Stimulated activated CD4-positive, alpha-beta T cell treated with anti-CD3 and anti-CD28 coated beads, Interleukin-2, amount 100 ng/mL, for 48 hours (primary cell): ENCODE data around the gene IGSF3.

Source experiments
- DNase-seq, 2 donors: peaks; one replicate each; pipeline ENCODE4 v3.0.0-alpha.2; 2020

IGSF3 gene

GRCh38 chr1:116553386-116554115 is 114.0 kb downstream of the IGSF3 start:
- no peak for DNase-seq

- no peak for DNase-seq
These were observed 121.1 kb downstream of the IGSF3 start for GRCh38 chr1:116546354-116546977.

- no peak for DNase-seq
These were observed 122.2 kb downstream of the IGSF3 start for GRCh38 chr1:116545359-116545705.

- DNase-seq: no peak
These were observed 122.8 kb downstream of the IGSF3 start for GRCh38 chr1:116544588-116545358.

- no peak for DNase-seq
These were observed 127.4 kb downstream of the IGSF3 start for GRCh38 chr1:116540088-116540487.

- no peak for DNase-seq
These were observed 129.0 kb downstream of the IGSF3 start for GRCh38 chr1:116538544-116538943.

- no peak for DNase-seq
These were observed 129.6 kb downstream of the IGSF3 start for GRCh38 chr1:116537898-116538297.

- no peak for DNase-seq
These were observed 130.3 kb downstream of the IGSF3 start for GRCh38 chr1:116537040-116537831.

GRCh38 chr1:116534014-116534739 is 133.4 kb downstream of the IGSF3 start:
- DNase-seq: no peak

GRCh38 chr1:116533429-116533820 is 134.1 kb downstream of the IGSF3 start:
- no peak for DNase-seq

GRCh38 chr1:116532671-116533428 is 134.7 kb downstream of the IGSF3 start:
- DNase-seq: no peak

GRCh38 chr1:116531917-116532316 is 135.6 kb downstream of the IGSF3 start:
- DNase-seq: no peak

GRCh38 chr1:116529681-116530080 is 137.9 kb downstream of the IGSF3 start:
- no peak for DNase-seq

- DNase-seq: no peak
These were observed 138.3 kb downstream of the IGSF3 start for GRCh38 chr1:116529199-116529631.

- no peak for DNase-seq
These were observed 139.0 kb downstream of the IGSF3 start for GRCh38 chr1:116528329-116529083.

- no peak for DNase-seq
These were observed 142.1 kb downstream of the IGSF3 start for GRCh38 chr1:116525440-116525839.
